ENCODE measurements around the gene SPATC1L.

The SPATC1L gene

DNA sequence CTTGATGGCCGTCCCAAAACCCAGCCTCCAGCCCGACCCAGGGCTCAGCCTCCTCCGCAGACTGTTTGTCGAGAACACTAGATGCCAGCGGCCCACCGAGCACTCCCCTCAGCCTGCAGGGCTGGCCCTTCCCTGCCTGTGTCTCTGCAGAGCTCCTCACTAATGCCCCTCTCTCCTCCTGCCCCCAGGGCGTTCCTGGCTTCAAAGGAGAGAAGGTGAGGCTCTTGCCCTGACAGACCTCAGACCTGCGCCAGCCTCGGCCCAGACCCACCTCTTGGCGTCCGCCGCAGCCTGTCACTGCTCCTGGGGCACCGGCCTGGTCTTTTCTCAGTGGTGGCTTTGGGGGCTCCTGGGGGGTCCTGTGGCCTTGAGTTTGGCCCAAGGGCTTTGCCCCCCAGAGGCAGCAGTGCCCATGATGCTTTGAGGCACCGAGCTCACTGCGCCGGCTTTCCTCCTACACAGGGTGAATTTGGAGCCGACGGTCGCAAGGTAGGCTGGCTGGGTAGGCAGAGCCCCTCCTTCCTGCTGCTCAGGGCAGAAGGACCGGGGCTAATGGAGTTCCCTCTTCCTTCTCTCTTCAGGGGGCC is 68.0 kb downstream of the SPATC1L start:
- ATAC-seq (replicated peaks) (no peak), DNase-seq (no peak)
- H3K27ac Mint-ChIP-seq = no peak overlapping the region
- no peaks in the 10 kb centered on the region for H3K9me3 Mint-ChIP-seq
- H3K27me3 Mint-ChIP-seq = no peaks in the 10 kb centered on the region
- no peak overlapping the region for H3K4me3 Mint-ChIP-seq
- peaks cover 11% of the 10 kb centered on the region for H3K36me3 Mint-ChIP-seq (ENCODE audit: insufficient read depth)
- no peaks in the 10 kb centered on the region for H3K4me1 Mint-ChIP-seq (ENCODE audit: low read depth in 2 of 2)

- H3K27me3 Mint-ChIP-seq = no peaks in the 10 kb centered on the region
- H3K9me3 Mint-ChIP-seq = no peaks in the 10 kb centered on the region
- peaks cover 11% of the 10 kb centered on the region for H3K36me3 Mint-ChIP-seq (ENCODE audit: insufficient read depth)
- no peak overlapping the region for H3K4me3 Mint-ChIP-seq
- no peak for ATAC-seq (replicated peaks)
- H3K4me1 Mint-ChIP-seq (ENCODE audit: low read depth in 2 of 2) = no peaks in the 10 kb centered on the region
- no peak overlapping the region for H3K27ac Mint-ChIP-seq
- no peak for DNase-seq
Measured at GRCh38 chr21:46115441-46116188, 68.6 kb downstream of the SPATC1L start.

DNA sequence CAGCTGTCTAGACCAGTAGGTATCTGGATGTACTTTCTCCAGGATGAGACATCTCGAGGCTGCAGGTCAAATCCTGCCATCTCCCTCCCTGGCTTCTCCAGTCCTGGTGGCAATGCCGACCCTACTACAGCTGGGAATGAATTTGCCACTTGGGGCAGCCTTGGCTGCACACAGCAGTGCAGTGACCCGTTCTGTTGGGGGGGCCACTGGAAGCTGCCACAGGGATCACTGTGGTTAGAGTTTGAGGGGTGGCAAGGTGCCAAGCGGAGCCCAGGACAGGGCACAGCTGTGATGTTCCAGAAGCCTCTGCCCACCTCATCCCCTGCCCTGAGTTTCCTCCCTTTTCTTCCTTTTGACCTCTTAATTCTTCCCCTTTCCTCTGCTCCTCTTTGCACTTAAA is 69.3 kb downstream of the SPATC1L start:
- DNase-seq (no peak), ATAC-seq (replicated peaks) (no peak)
- Mint-ChIP-seq H3K9me3 (no peaks in the 10 kb centered on the region), H3K27me3 (no peaks in the 10 kb centered on the region), H3K27ac (no peak overlapping the region), H3K36me3 (ENCODE audit: insufficient read depth) (peaks cover 11% of the 10 kb centered on the region), H3K4me3 (no peak overlapping the region), H3K4me1 (ENCODE audit: low read depth in 2 of 2) (no peaks in the 10 kb centered on the region)

DNA sequence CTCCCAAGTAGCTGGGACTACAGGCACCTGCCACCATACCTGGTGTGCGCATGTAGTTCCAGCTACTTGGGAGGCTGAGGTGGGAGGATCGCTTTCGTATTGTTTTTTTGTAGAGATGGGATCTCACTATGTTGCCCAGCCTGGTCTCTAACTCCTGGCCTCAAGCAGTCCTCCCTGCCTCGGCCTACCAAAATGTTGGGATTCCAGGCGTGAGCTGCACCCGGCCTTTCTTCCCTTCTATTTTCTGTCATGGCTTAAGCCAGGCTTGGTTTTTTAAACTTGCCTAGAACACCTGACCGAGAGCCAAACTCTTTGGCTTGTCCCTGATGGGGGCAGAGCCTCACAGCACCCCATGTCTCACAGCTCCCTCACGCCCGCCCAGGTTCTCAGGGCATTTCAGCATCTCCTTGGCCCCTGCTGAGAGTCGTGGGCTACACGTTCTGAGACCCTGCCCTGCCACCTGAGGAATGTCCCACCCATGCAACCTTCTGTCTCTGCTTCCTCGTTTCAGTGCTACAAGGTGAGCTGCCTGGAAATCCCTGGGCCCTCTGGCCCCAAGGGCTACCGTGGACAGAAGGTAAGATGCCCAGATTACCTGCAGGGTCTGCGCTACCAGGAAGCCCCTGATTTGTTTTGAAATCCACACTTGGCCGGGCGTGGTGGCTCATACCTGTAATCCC is 70.6 kb downstream of the SPATC1L start:
- no peaks in the 10 kb centered on the region for H3K4me1 Mint-ChIP-seq (ENCODE audit: low read depth in 2 of 2)
- no peaks in the 10 kb centered on the region for H3K9me3 Mint-ChIP-seq
- H3K27me3 Mint-ChIP-seq = no peaks in the 10 kb centered on the region
- ATAC-seq (replicated peaks) = no peak
- no peak overlapping the region for H3K4me3 Mint-ChIP-seq
- H3K36me3 Mint-ChIP-seq (ENCODE audit: insufficient read depth) = peaks cover 11% of the 10 kb centered on the region
- DNase-seq = no peak
- H3K27ac Mint-ChIP-seq = no peak overlapping the region

DNA sequence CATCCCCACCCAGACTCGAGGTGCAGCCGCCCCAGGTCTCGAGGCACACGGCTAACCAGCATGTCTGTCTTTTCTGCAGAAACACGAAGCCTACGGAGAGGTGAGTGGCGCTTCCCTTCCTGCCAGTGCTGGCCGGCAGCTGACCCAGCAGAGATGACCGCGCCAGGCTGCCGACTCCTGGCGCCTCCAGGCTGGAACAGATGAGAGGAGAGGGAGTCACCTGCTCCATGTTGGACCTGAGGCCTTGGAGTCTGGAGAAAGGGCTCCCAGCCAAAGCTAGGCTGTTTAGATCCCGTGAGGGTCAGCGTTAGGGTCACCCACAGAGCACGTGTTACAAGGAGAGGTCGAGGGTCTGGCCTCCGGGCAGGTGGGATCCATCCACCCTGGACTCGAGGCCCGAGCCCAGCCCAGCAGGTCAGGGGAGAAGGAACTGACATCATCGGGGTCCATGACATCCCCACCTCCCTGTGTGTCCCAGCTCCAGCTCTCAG is 71.5 kb downstream of the SPATC1L start:
- Mint-ChIP-seq H3K27me3 (peaks cover 0 to 1% of the 10 kb centered on the region in 2 donors), H3K27ac (no peak overlapping the region), H3K4me3 (no peak overlapping the region), H3K9me3 (peaks cover 0 to 2% of the 10 kb centered on the region in 2 donors), H3K36me3 (ENCODE audit: insufficient read depth) (peaks cover 11% of the 10 kb centered on the region), H3K4me1 (ENCODE audit: low read depth in 2 of 2) (no peaks in the 10 kb centered on the region)
- DNase-seq (no peak), ATAC-seq (replicated peaks) (no peak)

- peaks cover 0 to 8% of the 10 kb centered on the region in 2 donors for H3K27me3 Mint-ChIP-seq
- peaks cover 11% of the 10 kb centered on the region for H3K36me3 Mint-ChIP-seq (ENCODE audit: insufficient read depth)
- peaks cover 0 to 2% of the 10 kb centered on the region in 2 donors for H3K9me3 Mint-ChIP-seq
- ATAC-seq (replicated peaks) (no peak), DNase-seq (no peak)
- H3K4me3 Mint-ChIP-seq = no peak overlapping the region
- no peak overlapping the region for H3K27ac Mint-ChIP-seq
- H3K4me1 Mint-ChIP-seq (ENCODE audit: low read depth in 2 of 2) = no peaks in the 10 kb centered on the region
Measured at GRCh38 chr21:46111857-46112724, 72.2 kb downstream of the SPATC1L start.

DNA sequence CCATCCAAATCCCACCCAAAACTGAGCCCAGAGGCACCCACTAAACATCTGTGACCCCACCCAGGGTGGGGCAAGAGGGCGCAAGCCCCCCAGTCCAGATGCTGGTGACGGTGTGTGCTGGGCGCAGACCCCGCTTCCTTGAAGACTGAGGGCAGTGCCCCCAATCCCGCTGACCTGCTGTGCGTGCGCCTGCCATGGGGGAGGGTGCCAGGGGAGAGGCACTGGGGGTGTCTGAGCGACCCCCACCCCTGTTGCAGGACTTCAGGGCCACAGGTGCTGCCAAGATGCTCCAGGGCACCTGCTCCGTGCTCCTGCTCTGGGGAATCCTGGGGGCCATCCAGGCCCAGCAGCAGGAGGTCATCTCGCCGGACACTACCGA is 73.1 kb downstream of the SPATC1L start:
- no peak overlapping the region for H3K4me3 Mint-ChIP-seq
- H3K4me1 Mint-ChIP-seq (ENCODE audit: low read depth in 2 of 2) = no peaks in the 10 kb centered on the region
- H3K36me3 Mint-ChIP-seq (ENCODE audit: insufficient read depth) = peaks cover 11% of the 10 kb centered on the region
- ATAC-seq (replicated peaks) = no peak
- peaks cover 0 to 8% of the 10 kb centered on the region in 2 donors for H3K27me3 Mint-ChIP-seq
- peaks cover 0 to 2% of the 10 kb centered on the region in 2 donors for H3K9me3 Mint-ChIP-seq
- DNase-seq = no peak
- no peak overlapping the region for H3K27ac Mint-ChIP-seq
